Neural progenitor cell (in vitro differentiated cells): ENCODE data around the gene UNC5B.

Source experiments
- CTCF ChIP-seq: fragments of 200-600 bp; sonication (generic); IDR thresholded peaks from 2 replicates; pipeline ENCODE4 v1.5.1; 2017; ENCODE audit warnings: antibody characterized with exemption, mild to moderate bottlenecking
- EZH2phosphoT487 ChIP-seq: fragments of 200-600 bp; sonication (generic); IDR thresholded peaks from 2 replicates; pipeline ENCODE4 v1.6.1; 2017; ENCODE audit warnings: antibody characterized with exemption

DNA sequence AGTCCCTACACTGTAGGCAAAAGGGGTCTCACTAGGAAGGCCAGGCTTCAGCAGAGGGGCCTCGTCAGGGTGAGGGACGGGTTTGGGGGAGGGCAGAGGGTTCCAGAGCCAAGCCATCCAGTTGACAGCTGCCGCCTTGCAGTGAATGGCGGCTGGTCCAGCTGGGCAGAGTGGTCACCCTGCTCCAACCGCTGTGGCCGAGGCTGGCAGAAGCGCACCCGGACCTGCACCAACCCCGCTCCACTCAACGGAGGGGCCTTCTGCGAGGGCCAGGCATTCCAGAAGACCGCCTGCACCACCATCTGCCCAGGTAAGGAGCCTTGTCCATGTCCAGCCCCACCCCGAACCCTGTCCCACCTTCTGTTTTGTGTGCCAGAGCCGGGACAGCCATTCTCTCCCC, 75.1 kb downstream of the UNC5B start:
- TF ChIP-seq CTCF (no peak), EZH2phosphoT487 (no peak)
